PC-9 (cell line): ENCODE results near the gene INSM2.

Experiments used
- CTCF ChIP-seq: fragments of 200-600 bp; sonication (generic); conservative IDR thresholded peaks from 2 replicates; pipeline ENCODE4 v1.6.1; 2017; ENCODE audit warnings: mixed run types, antibody characterized with exemption, mild to moderate bottlenecking, moderate library complexity
- EZH2 ChIP-seq: fragments of 200-600 bp; sonication (generic); IDR thresholded peaks from 2 replicates; pipeline ENCODE4 v1.8.0; 2017; ENCODE audit warnings: antibody characterized with exemption, low read depth

- TF ChIP-seq CTCF (no peak), EZH2 (no peak)
Observed at GRCh38 chr14:35556548-35556947, 22.6 kb downstream of the INSM2 start.
